H1 (cell line): Measurements from ENCODE around the gene MMP24. TPM values are rescaled to one million over a fixed set of nuclear protein-coding genes. Genes with fewer than 3 reads are reported as not detected.

Experiments used
- CTCF ChIA-PET: fragments of 300-600 bp; sonication (Branson Sonifier 250); formaldehyde crosslinking; loops from one replicate; lab custom pipeline; 2021; ENCODE audit not compliant: partially characterized antibody; lab: Charles Lee
- POLR2A ChIA-PET: fragments of 300-600 bp; sonication (Branson Sonifier 250); formaldehyde crosslinking; loops from one replicate; lab custom pipeline; 2021; ENCODE audit warnings: inconsistent platforms; ENCODE audit not compliant: partially characterized antibody; lab: Charles Lee
- DNase-seq, 2 experiments: peaks; one replicate each; pipeline versions ENCODE4 v3.0.0 to v3.0.0-alpha.2; 2010 to 2022; ENCODE audit warnings: low spot score in 2 of 2, low read depth in 1 of 2, mixed read lengths in 1 of 2
- FAIRE-seq: peaks from 2 replicates; lab custom pipeline; 2011; peaks lifted over from hg19 to GRCh38; lab: Jason Lieb, UNC
- H2AFZ ChIP-seq: 2 replicates; pipeline ENCODE4 v1.8.1; 2012; ENCODE audit warnings: low read length, inconsistent platforms
- H2AK5ac ChIP-seq: 2 replicates; pipeline ENCODE4 v1.6.1; 2013; ENCODE audit warnings: low read depth, low read length
- H2BK120ac ChIP-seq: replicated peaks from 2 replicates; pipeline ENCODE3; 2013; ENCODE audit warnings: low read depth, low read length, inconsistent platforms
- H2BK12ac ChIP-seq: 2 replicates; pipeline ENCODE4 v1.6.1; 2013; ENCODE audit warnings: low read depth, low read length
- H2BK15ac ChIP-seq: 2 replicates; pipeline ENCODE4 v1.6.1; 2013; ENCODE audit warnings: low read length
- H2BK20ac ChIP-seq: 2 replicates; pipeline ENCODE4 v1.6.1; 2013; ENCODE audit warnings: low read length
- H2BK5ac ChIP-seq: 2 replicates; pipeline ENCODE4 v1.6.1; 2013; ENCODE audit warnings: low read depth, low read length
- H3K14ac ChIP-seq: 2 replicates; pipeline ENCODE4 v1.6.1; 2013; ENCODE audit warnings: inconsistent platforms; ENCODE audit not compliant: insufficient read length
- H3K18ac ChIP-seq: 2 replicates; pipeline ENCODE4 v1.6.1; 2013; ENCODE audit warnings: low read length; ENCODE audit errors: extremely low read depth
- H3K23ac ChIP-seq: 2 replicates; pipeline ENCODE4 v1.6.1; 2013; ENCODE audit warnings: inconsistent platforms; ENCODE audit not compliant: insufficient read length
- H3K23me2 ChIP-seq: 2 replicates; pipeline ENCODE4 v1.6.1; 2013; ENCODE audit warnings: low read depth, low read length
- H3K27ac ChIP-seq: 2 replicates; pipeline ENCODE4 v1.6.1; 2011; ENCODE audit warnings: low read depth, low read length, inconsistent platforms
- H3K27me3 ChIP-seq, 4 experiments: replicated peaks in 1 of 4; 1 replicate in 1 of 4; 2 replicates in 3 of 4; pipeline versions ENCODE4 v1.6.1 to v1.8.1; 2011 to 2013; ENCODE audit warnings: low read length in 3 of 4, mild to moderate bottlenecking in 3 of 4, inconsistent platforms in 2 of 4, mixed read lengths in 2 of 4, moderate library complexity in 1 of 4; ENCODE audit not compliant: control insufficient read depth in 3 of 4, insufficient read depth in 3 of 4; ENCODE audit errors: extremely low read depth in 1 of 4
- H3K36me3 ChIP-seq, 4 experiments: 2 replicates each; pipeline versions ENCODE4 v1.6.1 to v1.8.1; 2011 to 2013; ENCODE audit warnings: mild to moderate bottlenecking in 4 of 4, low read length in 3 of 4, moderate library complexity in 2 of 4, control low read depth in 1 of 4, inconsistent platforms in 1 of 4; ENCODE audit not compliant: insufficient read depth in 4 of 4, control insufficient read depth in 2 of 4
- H3K4ac ChIP-seq: replicated peaks from 2 replicates; pipeline ENCODE3; 2013; ENCODE audit warnings: low read length, low read depth, mixed read lengths, inconsistent platforms; ENCODE audit not compliant: insufficient read length
- H3K4me1 ChIP-seq, 4 experiments: replicated peaks in 1 of 4; 1 replicate in 1 of 4; 2 replicates in 3 of 4; pipeline versions ENCODE4 v1.6.1 to v1.8.1; 2011 to 2013; ENCODE audit warnings: low read length in 3 of 4, inconsistent platforms in 2 of 4, mixed read lengths in 1 of 4; ENCODE audit not compliant: insufficient read depth in 4 of 4, control insufficient read depth in 3 of 4
- H3K4me2 ChIP-seq, 2 experiments: 2 replicates each; pipeline versions ENCODE4 v1.6.1 to v1.8.1; 2011 to 2013; ENCODE audit warnings: low read depth in 2 of 2, low read length in 2 of 2, control low read depth in 1 of 2, inconsistent platforms in 1 of 2, mild to moderate bottlenecking in 1 of 2; ENCODE audit not compliant: insufficient read depth in 1 of 2
- H3K4me3 ChIP-seq, 4 experiments: fragments of 200-600, 300-600 bp in 1 of 4; sonication (generic), shearing (Covaris generic), sonication (Bioruptor Twin) in 1 of 4; 2 replicates each; pipeline versions ENCODE4 v1.5.1 to v1.8.1; 2011 to 2016; ENCODE audit warnings: low read length in 4 of 4, low read depth in 3 of 4, control low read depth in 2 of 4, inconsistent platforms in 2 of 4, mild to moderate bottlenecking in 2 of 4, mixed read lengths in 1 of 4, moderate library complexity in 1 of 4; ENCODE audit not compliant: insufficient read depth in 2 of 4; ENCODE audit errors: extremely low read depth in 1 of 4
- H3K56ac ChIP-seq: replicated peaks from 2 replicates; pipeline ENCODE3; 2013; ENCODE audit warnings: low read depth, mild to moderate bottlenecking, mixed read lengths, low read length, inconsistent platforms; ENCODE audit not compliant: insufficient read length
- H3K79me1 ChIP-seq: 2 replicates; pipeline ENCODE4 v1.6.1; 2013; ENCODE audit warnings: low read depth, low read length, control low read depth
- H3K79me2 ChIP-seq, 2 experiments: 2 replicates each; pipeline versions ENCODE4 v1.6.1 to v1.8.1; 2012 to 2013; ENCODE audit warnings: low read length in 2 of 2, mild to moderate bottlenecking in 2 of 2, inconsistent platforms in 1 of 2; ENCODE audit not compliant: insufficient read depth in 2 of 2, control insufficient read depth in 1 of 2
- H3K9ac ChIP-seq, 4 experiments: replicated peaks in 1 of 4; 1 replicate in 1 of 4; 2 replicates in 3 of 4; pipeline versions ENCODE4 v1.6.1 to v1.8.1; 2011 to 2013; ENCODE audit warnings: low read depth in 3 of 4, low read length in 3 of 4, control low read depth in 2 of 4, mild to moderate bottlenecking in 2 of 4, moderate library complexity in 2 of 4, inconsistent platforms in 1 of 4; ENCODE audit errors: extremely low read depth in 1 of 4
- H3K9me3 ChIP-seq, 2 experiments: 2 replicates each; pipeline versions ENCODE4 v1.6.1 to v1.8.1; 2012 to 2013; ENCODE audit warnings: mild to moderate bottlenecking in 2 of 2, moderate library complexity in 2 of 2, control low read depth in 1 of 2, inconsistent platforms in 1 of 2, low read depth in 1 of 2, low read length in 1 of 2, mixed read lengths in 1 of 2; ENCODE audit not compliant: insufficient read depth in 2 of 2
- H4K20me1 ChIP-seq, 2 experiments: replicated peaks in 1 of 2; 2 replicates each; pipeline versions ENCODE3 to v1.8.1; 2011 to 2013; ENCODE audit warnings: inconsistent platforms in 2 of 2, low read length in 2 of 2, mild to moderate bottlenecking in 1 of 2; ENCODE audit not compliant: insufficient read depth in 2 of 2, control insufficient read depth in 1 of 2
- H4K5ac ChIP-seq: 2 replicates; pipeline ENCODE4 v1.6.1; 2013; ENCODE audit warnings: low read length, low read depth, mixed read lengths, inconsistent platforms; ENCODE audit not compliant: insufficient read length
- H4K8ac ChIP-seq: 2 replicates; pipeline ENCODE4 v1.8.0; 2013; ENCODE audit warnings: mild to moderate bottlenecking, moderate library complexity, low read length, inconsistent platforms; ENCODE audit not compliant: insufficient read depth; ENCODE audit errors: extremely low read depth
- H4K91ac ChIP-seq: replicated peaks from 2 replicates; pipeline ENCODE3; 2013; ENCODE audit warnings: low read length, mixed read lengths, inconsistent platforms; ENCODE audit not compliant: insufficient read length
- MAFK ChIP-seq: IDR thresholded peaks from 2 replicates; pipeline ENCODE4 v1.6.1; 2012; ENCODE audit warnings: low read depth, mild to moderate bottlenecking, improper control_type of control experiment, low read length
- NANOG ChIP-seq: IDR thresholded peaks from 2 replicates; pipeline ENCODE4 v1.6.1; 2011; ENCODE audit warnings: low read length, low read depth, mild to moderate bottlenecking, inconsistent platforms; ENCODE audit not compliant: insufficient read depth, poor library complexity, severe bottlenecking
- WGBS, 2 experiments: shearing (Covaris generic) in 1 of 2; methylation state at CpG; one replicate each; pipeline versions ENCODE4 v1.1.6 to v1.1.7; 2013 to 2015; ENCODE audit warnings: low lambda C conversion rate in 2 of 2, mixed read lengths in 2 of 2, inconsistent platforms in 1 of 2, low coverage in 1 of 2, missing lambda C conversion rate in 1 of 2; ENCODE audit not compliant: insufficient replicate concordance in 2 of 2, insufficient coverage in 1 of 2, insufficient read length in 1 of 2; ENCODE audit errors: extremely low coverage in 1 of 2, missing lambda C conversion rate in 1 of 2; 5-methylcytosine and 5-hydroxymethylcytosine counted together
- polyA plus RNA-seq, 7 experiments: library from polyadenylated mRNA; depleted of rRNA in 3 of 7; stranded (reverse) in 5 of 7; unstranded in 2 of 7; fragments of >200 nt in 5 of 7; fragments of 200-250 nt in 2 of 7; gene quantifications; 1 replicate in 5 of 7; 2 replicates in 1 of 7; 4 replicates in 1 of 7; pipeline versions ENCODE4 v1.2.1 to v1.2.3, GENCODE V29; 2011 to 2013; ENCODE audit warnings: missing spikeins in 2 of 7, mixed read lengths in 2 of 7
- total RNA-seq: library from RNA; stranded (reverse); fragmentation: NEBNext Ultra II Directional; extraction: Animal tissue kit (Norgen Biotek cat#: 25700); gene quantifications from 2 replicates; pipeline ENCODE4 v1.2.1, GENCODE V29; 2021

The MMP24 gene
- total and polyA plus RNA-seq, 2 of the 8 experiments (the other 6 are each of a cell fraction or from before 2014, with no cell fraction given): 18.8 to 21.4 TPM

GRCh38 chr20:35284992-35285805, 58.7 kb downstream of the MMP24 start:
- Histone ChIP-seq H3K4ac (no peak overlapping the region), H3K4me1 (peaks cover 3 to 8% (median 5%) of the 10 kb centered on the region in 4 experiments; a peak in 6 of 7 replicates), H3K23ac (no peak overlapping the region), H2BK15ac (peak overlapping the region; percentile 2; the same call in 1 of the 2 replicates), H3K79me1 (peaks cover 12% of the 10 kb centered on the region; the same call in 1 of the 2 replicates), H4K8ac (peak overlapping the region; percentile 72; the same call in 1 of the 2 replicates), H3K4me2 (peak overlapping the region; percentile 92 to 94), H3K23me2 (peaks cover 8% of the 10 kb centered on the region), H2BK20ac (no peak overlapping the region), H2AFZ (peak overlapping the region; percentile 94), H4K20me1 (peaks cover 5% of the 10 kb centered on the region in 2 experiments), H3K14ac (no peak overlapping the region), H3K4me3 (peak overlapping the region; percentile 75 to 95 (median 92)), H3K27ac (no peak overlapping the region; the same call in 1 of the 2 replicates), H2BK12ac (0 out of 2 replicates have a peak overlapping the region, but pooled peaks have one; percentile 6), H3K36me3 (peaks cover 8 to 15% (median 11%) of the 10 kb centered on the region in 4 experiments), H2BK120ac (no peak overlapping the region), H2BK5ac (peak overlapping the region; percentile 69; the same call in 1 of the 2 replicates), H4K5ac (peak overlapping the region; percentile 46), H3K27me3 (no peaks in the 10 kb centered on the region), H3K18ac (peak overlapping the region; percentile 64), H3K56ac (no peak overlapping the region), H3K9me3 (no peaks in the 10 kb centered on the region), H3K79me2 (peaks cover 9 to 29% of the 10 kb centered on the region in 2 experiments), H4K91ac (peak overlapping the region; percentile 29), H3K9ac (peak overlapping the region in 3 of 4 experiments; percentile 53 to 78 (median 54); a peak in 5 of 7 replicates), H2AK5ac (peak overlapping the region; percentile 5; the same call in 1 of the 2 replicates)
- no peak for DNase-seq
- POLR2A ChIA-PET: interaction anchor here (1.0 to 2.3 kb wide), 14 partner anchors 8 to 1173 kb away, joined by 3 to 16 read pairs (median 4); partner anchors contain the start of genes EDEM2, GDF5 and TRPC4AP
- no peak for FAIRE-seq
- WGBS, 2 experiments: 46% methylated on average over 19 of the region's 19 CpGs; no CpG with 5 or more reads in 1 of the 2 experiments
- CTCF ChIA-PET: interaction anchor here (1.7 to 11.1 kb wide), 2 partner anchors 17 to 58 kb away, joined by 4 to 104 read pairs; no protein-coding TSS in a partner anchor
- TF ChIP-seq NANOG (no peak), MAFK (no peak)
